Central memory CD8-positive, alpha-beta T cell (primary cell): Measurements from ENCODE around the gene GNRHR.
"Not testable (repeated sequence)": the region's sequence is repeated elsewhere in the genome, so short reads cannot be mapped to it uniquely, and the experiment has no call there.

ENCODE experiments used
- ATAC-seq: fragments of 150-1000 bp; cut with Tn5 transposase; replicated peaks from 2 replicates; pipeline ENCODE4 v1.10.0; 2022; ENCODE audit warnings: mild to moderate bottlenecking, moderate FRiP score, moderate number of reproducible peaks; ENCODE audit not compliant: poor library complexity, severe bottlenecking; ENCODE audit errors: extremely low read depth
- DNase-seq, 2 donors: peaks; one replicate each; pipeline ENCODE4 v3.0.0; 2021; ENCODE audit warnings: low spot score in 2 of 2
- H3K27ac Mint-ChIP-seq: one replicate; pipeline ENCODE4 v1.8.0; 2022; ENCODE audit warnings: low read depth, mild to moderate bottlenecking, moderate library complexity, mixed read lengths
- H3K27me3 Mint-ChIP-seq: one replicate; pipeline ENCODE4 v1.8.0; 2022; ENCODE audit warnings: mixed read lengths
- H3K36me3 Mint-ChIP-seq: one replicate; pipeline ENCODE4 v1.8.0; 2022; ENCODE audit warnings: mild to moderate bottlenecking, moderate library complexity, mixed read lengths; ENCODE audit not compliant: insufficient read depth
- H3K4me1 Mint-ChIP-seq: one replicate; pipeline ENCODE4 v1.8.0; 2022; ENCODE audit warnings: mixed read lengths
- H3K4me3 Mint-ChIP-seq: one replicate; pipeline ENCODE4 v1.8.0; 2022; ENCODE audit warnings: mild to moderate bottlenecking, moderate library complexity, mixed read lengths
- H3K9me3 Mint-ChIP-seq: one replicate; pipeline ENCODE4 v1.8.0; 2022; ENCODE audit warnings: mixed read lengths

Gene GNRHR

DNA sequence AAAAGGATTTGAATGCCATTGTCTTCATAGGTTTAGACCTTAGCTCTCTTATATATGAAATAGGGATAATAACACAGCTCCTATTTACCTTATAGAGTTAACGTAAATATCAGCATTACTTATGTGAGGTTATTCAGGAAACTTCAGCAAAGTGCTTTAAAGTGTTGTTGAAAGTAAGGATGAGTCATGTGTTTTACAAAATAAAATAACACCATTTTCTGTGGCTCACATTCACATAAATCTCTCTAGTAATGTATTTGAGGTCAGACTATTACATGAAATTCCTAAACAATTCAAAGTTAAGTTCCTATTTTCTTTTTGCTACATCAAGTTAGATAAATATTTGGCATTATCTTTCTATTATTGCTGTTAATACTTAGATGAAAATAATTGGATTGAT lies 2.9 kb downstream of the GNRHR start:
- no peaks in the 10 kb centered on the region for H3K9me3 Mint-ChIP-seq
- H3K4me1 Mint-ChIP-seq: no peaks in the 10 kb centered on the region

DNA sequence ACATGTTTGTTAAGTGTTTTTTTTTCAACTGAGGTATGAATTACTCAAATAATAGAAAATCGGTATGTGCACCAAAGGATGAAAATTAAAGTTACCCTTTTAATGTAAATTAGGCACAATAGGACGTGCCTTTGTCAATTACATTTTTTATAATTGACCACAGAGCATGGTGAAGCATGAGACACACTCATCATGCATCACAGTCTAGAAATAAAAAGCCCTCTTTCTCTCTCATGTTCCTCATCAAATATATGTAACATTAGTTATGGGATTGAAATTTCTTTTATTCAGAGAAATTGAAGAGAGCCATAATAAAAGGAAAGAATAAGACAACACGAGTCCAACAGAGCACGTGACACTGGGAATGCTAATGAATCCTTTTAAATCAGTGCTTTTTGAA lies 3.5 kb downstream of the GNRHR start:
- H3K4me1 Mint-ChIP-seq: no peaks in the 10 kb centered on the region
- no peaks in the 10 kb centered on the region for H3K9me3 Mint-ChIP-seq
- no peak overlapping the region for H3K4me3 Mint-ChIP-seq
- H3K27me3 Mint-ChIP-seq: no peaks in the 10 kb centered on the region
- DNase-seq (no peak), ATAC-seq (no peak)
- H3K36me3 Mint-ChIP-seq: no peaks in the 10 kb centered on the region
- H3K27ac Mint-ChIP-seq: no peak overlapping the region

More for the DNA sequence above, 2.9 kb downstream of the GNRHR start:
- Mint-ChIP-seq H3K36me3 (no peaks in the 10 kb centered on the region), H3K27ac (no peak overlapping the region), H3K4me3 (no peak overlapping the region), H3K27me3 (no peaks in the 10 kb centered on the region)
- DNase-seq (no peak), ATAC-seq (no peak)

- Mint-ChIP-seq H3K36me3 (no peaks in the 10 kb centered on the region), H3K27ac (no peak overlapping the region), H3K4me1 (no peaks in the 10 kb centered on the region), H3K4me3 (no peak overlapping the region), H3K9me3 (no peaks in the 10 kb centered on the region), H3K27me3 (no peaks in the 10 kb centered on the region)
- DNase-seq (no peak), ATAC-seq (no peak)
Measured at GRCh38 chr4:67749286-67749685, 4.9 kb downstream of the GNRHR start.

- H3K4me3 Mint-ChIP-seq: no peak overlapping the region
- H3K9me3 Mint-ChIP-seq: no peaks in the 10 kb centered on the region
- no peaks in the 10 kb centered on the region for H3K36me3 Mint-ChIP-seq
- no peak for ATAC-seq
- H3K27me3 Mint-ChIP-seq: no peaks in the 10 kb centered on the region
- no peak overlapping the region for H3K27ac Mint-ChIP-seq
- DNase-seq: no peak
- no peaks in the 10 kb centered on the region for H3K4me1 Mint-ChIP-seq
Measured at GRCh38 chr4:67746797-67747495, 7.2 kb downstream of the GNRHR start.

GRCh38 chr4:67744561-67745283 lies 9.5 kb downstream of the GNRHR start:
- ATAC-seq: no peak
- H3K27me3 Mint-ChIP-seq: no peaks in the 10 kb centered on the region
- H3K9me3 Mint-ChIP-seq: no peaks in the 10 kb centered on the region
- peaks cover 2% of the 10 kb centered on the region for H3K36me3 Mint-ChIP-seq
- DNase-seq: no peak
- H3K4me3 Mint-ChIP-seq: no peak overlapping the region
- H3K27ac Mint-ChIP-seq: no peak overlapping the region
- peaks cover 9% of the 10 kb centered on the region for H3K4me1 Mint-ChIP-seq

DNA sequence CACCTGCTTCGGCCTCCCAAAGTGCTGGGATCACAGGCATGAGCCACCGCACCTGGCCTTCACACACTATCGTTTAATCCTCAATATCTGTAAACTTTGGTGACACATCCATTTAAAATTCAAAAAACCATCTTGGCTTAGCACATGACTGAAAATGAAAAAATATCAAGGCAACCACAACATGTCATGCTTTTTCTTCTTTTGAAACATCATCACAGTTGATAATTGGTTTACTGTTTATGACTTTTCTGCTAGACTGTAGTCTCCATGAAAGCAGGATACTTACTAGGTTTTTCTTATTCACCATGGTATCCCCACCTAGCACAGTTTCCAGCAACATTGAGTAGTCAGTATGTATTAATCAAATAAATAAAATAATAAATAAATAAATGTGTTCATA lies 11.0 kb downstream of the GNRHR start:
- H3K36me3 Mint-ChIP-seq: peaks cover 2% of the 10 kb centered on the region
- no peak overlapping the region for H3K4me3 Mint-ChIP-seq
- peaks cover 12% of the 10 kb centered on the region for H3K4me1 Mint-ChIP-seq
- H3K27ac Mint-ChIP-seq: no peak overlapping the region
- H3K27me3 Mint-ChIP-seq: no peaks in the 10 kb centered on the region
- ATAC-seq (no peak), DNase-seq (no peak)
- H3K9me3 Mint-ChIP-seq: no peaks in the 10 kb centered on the region

GRCh38 chr4:67736262-67736661 lies 17.9 kb downstream of the GNRHR start:
- no peak overlapping the region for H3K4me3 Mint-ChIP-seq
- DNase-seq (no peak), ATAC-seq (no peak)
- H3K36me3 Mint-ChIP-seq: peaks cover 2% of the 10 kb centered on the region
- H3K27me3 Mint-ChIP-seq: no peaks in the 10 kb centered on the region
- no peaks in the 10 kb centered on the region for H3K9me3 Mint-ChIP-seq
- no peak overlapping the region for H3K27ac Mint-ChIP-seq
- H3K4me1 Mint-ChIP-seq: peaks cover 12% of the 10 kb centered on the region

DNA sequence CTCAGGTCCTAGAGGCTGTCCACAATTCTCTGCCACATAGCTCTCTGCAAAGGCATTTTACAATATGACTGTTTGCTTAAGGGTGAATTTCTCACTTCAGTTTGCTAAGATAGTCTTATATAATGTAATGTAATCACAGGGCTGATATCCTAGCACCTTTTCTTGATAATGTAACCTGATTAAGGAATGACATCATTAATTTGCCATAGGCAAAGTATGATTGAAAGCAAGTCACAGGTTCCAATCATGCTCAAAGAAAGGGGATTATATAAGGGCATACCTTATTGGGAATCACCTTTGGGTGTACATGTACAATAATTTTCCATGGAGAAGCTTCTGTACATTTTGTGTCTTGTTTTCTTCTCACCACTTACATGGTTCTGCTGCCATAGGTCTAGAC lies 18.9 kb downstream of the GNRHR start:
- DNase-seq (no peak), ATAC-seq (no peak)
- Mint-ChIP-seq H3K4me3 (no peak overlapping the region), H3K9me3 (no peaks in the 10 kb centered on the region), H3K27ac (no peak overlapping the region), H3K27me3 (no peaks in the 10 kb centered on the region), H3K4me1 (peaks cover 9% of the 10 kb centered on the region), H3K36me3 (no peaks in the 10 kb centered on the region)

- not testable (repeated sequence) for H3K36me3 Mint-ChIP-seq, H3K9me3 Mint-ChIP-seq
Measured at GRCh38 chr4:67730511-67730910, 23.7 kb downstream of the GNRHR start.

DNA sequence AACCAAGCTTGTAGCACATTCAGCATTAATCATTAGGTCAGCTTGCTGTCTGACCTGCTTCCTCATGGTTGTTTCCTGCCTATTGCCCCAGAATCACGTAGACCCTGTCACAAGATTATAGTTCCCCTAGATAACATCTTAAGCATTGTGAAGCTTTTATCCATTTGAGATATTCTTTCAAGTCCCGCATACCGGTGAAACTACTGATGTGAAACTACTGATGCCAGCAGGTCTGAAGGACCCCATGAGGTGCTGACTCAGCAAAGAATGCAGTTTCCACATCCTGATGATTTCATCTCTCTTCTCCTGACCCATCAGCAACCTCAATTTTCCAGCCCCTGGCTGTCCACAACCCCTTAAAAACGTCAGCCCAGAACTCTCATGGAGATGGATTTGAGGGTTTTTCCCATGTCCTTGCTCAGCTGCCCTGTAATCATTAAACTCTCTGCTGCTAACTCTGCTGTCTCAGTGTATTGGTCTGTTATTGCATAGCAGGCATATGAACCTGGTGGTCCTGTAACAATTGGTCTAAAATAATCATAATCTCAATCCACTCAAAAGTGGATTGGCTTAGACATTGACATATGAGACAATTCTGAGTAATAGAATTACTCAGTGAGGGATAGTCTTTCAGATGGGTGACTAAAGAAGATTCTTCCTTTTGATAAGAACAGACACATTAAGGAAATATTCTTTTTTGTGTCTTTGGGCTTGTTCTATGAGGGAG lies 26.9 kb downstream of the GNRHR start:
- no peak overlapping the region for H3K27ac Mint-ChIP-seq

More at GRCh38 chr4:67730511-67730910, 23.7 kb downstream of the GNRHR start:
- ATAC-seq, DNase-seq, H3K27ac Mint-ChIP-seq, H3K4me3 Mint-ChIP-seq, H3K4me1 Mint-ChIP-seq, H3K27me3 Mint-ChIP-seq: not testable (repeated sequence)

DNA sequence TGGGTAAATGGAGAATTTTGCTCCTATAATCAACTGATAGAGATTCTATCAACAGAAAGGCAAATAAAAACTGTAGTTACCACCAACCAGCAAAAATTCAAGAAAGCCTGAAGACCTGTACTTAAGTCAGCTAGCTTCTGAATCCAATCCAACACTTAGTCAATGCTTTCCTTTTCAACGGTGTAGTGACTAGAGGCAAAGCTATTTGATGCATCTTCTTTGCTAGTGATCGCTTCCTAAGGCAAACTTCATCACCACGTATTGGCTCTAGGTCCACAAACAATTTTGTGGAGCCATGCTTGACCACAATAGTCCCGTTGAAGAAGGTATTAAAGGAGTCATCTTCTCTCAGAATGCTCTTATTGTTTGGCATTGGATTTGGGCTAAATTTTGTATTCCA lies 28.2 kb downstream of the GNRHR start:
- DNase-seq (no peak), ATAC-seq (no peak)
- Mint-ChIP-seq H3K36me3 (no peaks in the 10 kb centered on the region), H3K27ac (no peak overlapping the region), H3K27me3 (no peaks in the 10 kb centered on the region), H3K4me1 (no peaks in the 10 kb centered on the region), H3K9me3 (no peaks in the 10 kb centered on the region), H3K4me3 (no peak overlapping the region)

More for the DNA sequence above, 26.9 kb downstream of the GNRHR start:
- H3K9me3 Mint-ChIP-seq: no peaks in the 10 kb centered on the region
- no peak for DNase-seq
- no peak for ATAC-seq
- no peaks in the 10 kb centered on the region for H3K27me3 Mint-ChIP-seq
- no peaks in the 10 kb centered on the region for H3K4me1 Mint-ChIP-seq
- no peaks in the 10 kb centered on the region for H3K36me3 Mint-ChIP-seq
- no peak overlapping the region for H3K4me3 Mint-ChIP-seq

GRCh38 chr4:67725132-67725531 lies 29.1 kb downstream of the GNRHR start:
- Mint-ChIP-seq H3K27me3 (no peaks in the 10 kb centered on the region), H3K9me3 (no peaks in the 10 kb centered on the region), H3K36me3 (no peaks in the 10 kb centered on the region), H3K27ac (no peak overlapping the region), H3K4me1 (no peaks in the 10 kb centered on the region), H3K4me3 (no peak overlapping the region)
- DNase-seq (no peak), ATAC-seq (no peak)

DNA sequence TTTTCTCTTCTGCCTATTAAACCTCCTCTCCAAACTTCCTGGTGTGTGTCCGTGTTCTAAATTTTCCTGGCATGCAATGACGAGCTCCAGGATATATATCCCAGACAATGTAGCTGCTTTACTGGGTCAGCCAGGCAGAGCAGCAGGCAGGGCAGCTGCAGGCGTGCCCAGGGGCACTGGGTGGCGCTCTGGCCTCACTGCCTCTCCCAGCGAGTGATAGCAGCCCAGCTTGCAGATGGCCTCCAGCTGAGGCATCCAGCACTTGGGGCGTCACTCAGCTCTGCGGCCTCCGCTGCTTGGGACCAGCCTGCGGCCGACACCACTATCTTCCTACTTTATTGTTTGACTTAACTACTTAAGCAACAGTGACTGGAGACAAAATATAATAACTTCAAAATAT lies 30.2 kb downstream of the GNRHR start:
- Mint-ChIP-seq H3K4me3 (no peak overlapping the region), H3K4me1 (no peaks in the 10 kb centered on the region)

More for the DNA sequence above, 30.2 kb downstream of the GNRHR start:
- Mint-ChIP-seq H3K9me3 (no peaks in the 10 kb centered on the region), H3K36me3 (no peaks in the 10 kb centered on the region), H3K27ac (no peak overlapping the region), H3K27me3 (no peaks in the 10 kb centered on the region)
- ATAC-seq (no peak), DNase-seq (no peak)
